DMS 273 treated with DMSO at 0.1 percent for 48 hours (cell line): ENCODE data around the gene LYPD5.
"Not testable (repeated sequence)": the region's sequence is repeated elsewhere in the genome, so short reads cannot be mapped to it uniquely, and the experiment has no call there.

Source experiments
- DNase-seq: peaks from one replicate; lab custom pipeline; 2025; lab: John Stamatoyannopoulos, UW

Gene LYPD5

GRCh38 chr19:43778651-43779050 lies 23.6 kb downstream of the LYPD5 start:
- DNase-seq = no peak

- DNase-seq = no peak
Observed at GRCh38 chr19:43777163-43777695, 25.0 kb downstream of the LYPD5 start.

GRCh38 chr19:43776286-43776685 lies 26.0 kb downstream of the LYPD5 start:
- DNase-seq = no peak

- DNase-seq = no peak
Observed at GRCh38 chr19:43775299-43775890, 26.9 kb downstream of the LYPD5 start.

GRCh38 chr19:43774940-43775258 lies 27.3 kb downstream of the LYPD5 start:
- not testable (repeated sequence) for DNase-seq

- no peak for DNase-seq
Observed at GRCh38 chr19:43774103-43774939, 27.9 kb downstream of the LYPD5 start.

- DNase-seq = no peak
Observed at GRCh38 chr19:43773725-43774102, 28.5 kb downstream of the LYPD5 start.

- DNase-seq = no peak
Observed at GRCh38 chr19:43769256-43769655, 33.0 kb downstream of the LYPD5 start.

GRCh38 chr19:43768273-43769050 lies 33.8 kb downstream of the LYPD5 start:
- no peak for DNase-seq

GRCh38 chr19:43767818-43768217 lies 34.4 kb downstream of the LYPD5 start:
- DNase-seq = no peak

- no peak for DNase-seq
Observed at GRCh38 chr19:43767316-43767715, 34.9 kb downstream of the LYPD5 start.

- DNase-seq = no peak
Observed at GRCh38 chr19:43766755-43767043, 35.5 kb downstream of the LYPD5 start.

GRCh38 chr19:43765109-43765876 lies 37.0 kb downstream of the LYPD5 start:
- no peak for DNase-seq

GRCh38 chr19:43764684-43765083 lies 37.6 kb downstream of the LYPD5 start:
- DNase-seq = not testable (repeated sequence)

GRCh38 chr19:43763473-43763939 lies 38.7 kb downstream of the LYPD5 start:
- no peak for DNase-seq

- no peak for DNase-seq
Observed at GRCh38 chr19:43762814-43763213, 39.4 kb downstream of the LYPD5 start.

GRCh38 chr19:43760941-43761340 lies 41.3 kb downstream of the LYPD5 start:
- DNase-seq = no peak

- peak; percentile 12 for DNase-seq
Observed at GRCh38 chr19:43759515-43759914, 42.7 kb downstream of the LYPD5 start.

- no peak for DNase-seq
Observed at GRCh38 chr19:43755256-43755801, 46.9 kb downstream of the LYPD5 start.

GRCh38 chr19:43754503-43755255 lies 47.6 kb downstream of the LYPD5 start, which contains the start of gene SMG9:
Gene SMG9, minus strand, starts transcription at chr19:43754962. Its CDS starts 4,221 bp downstream, at chr19:43750741.
- DNase-seq = peak; percentile 85

GRCh38 chr19:43754253-43754502 lies 48.1 kb downstream of the LYPD5 start:
- no peak for DNase-seq
